ENCODE measurements around the gene CD6.
A peak's percentile ranks its signal among the peaks of the same experiment; 100 is the strongest.

Gene CD6

GRCh38 chr11:61034704-61035525 is 63.4 kb downstream of the CD6 start:
- DNase-seq: no peak

DNA sequence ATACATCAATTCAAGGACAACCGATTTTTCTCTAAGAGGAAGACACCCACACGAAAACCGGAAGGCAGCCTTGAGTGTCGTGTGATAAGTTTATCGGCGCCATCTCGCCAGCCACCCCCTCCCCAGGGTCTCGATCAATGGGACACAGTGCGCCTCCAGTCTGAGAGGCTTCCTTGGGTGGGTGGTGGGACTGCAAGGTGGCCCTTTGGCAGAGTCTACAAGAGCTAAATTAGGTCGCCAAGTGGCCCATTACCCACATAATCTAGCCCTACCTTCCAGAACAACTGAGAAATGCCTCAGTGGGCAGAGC is 64.0 kb downstream of the CD6 start:
- DNase-seq: no peak

DNA sequence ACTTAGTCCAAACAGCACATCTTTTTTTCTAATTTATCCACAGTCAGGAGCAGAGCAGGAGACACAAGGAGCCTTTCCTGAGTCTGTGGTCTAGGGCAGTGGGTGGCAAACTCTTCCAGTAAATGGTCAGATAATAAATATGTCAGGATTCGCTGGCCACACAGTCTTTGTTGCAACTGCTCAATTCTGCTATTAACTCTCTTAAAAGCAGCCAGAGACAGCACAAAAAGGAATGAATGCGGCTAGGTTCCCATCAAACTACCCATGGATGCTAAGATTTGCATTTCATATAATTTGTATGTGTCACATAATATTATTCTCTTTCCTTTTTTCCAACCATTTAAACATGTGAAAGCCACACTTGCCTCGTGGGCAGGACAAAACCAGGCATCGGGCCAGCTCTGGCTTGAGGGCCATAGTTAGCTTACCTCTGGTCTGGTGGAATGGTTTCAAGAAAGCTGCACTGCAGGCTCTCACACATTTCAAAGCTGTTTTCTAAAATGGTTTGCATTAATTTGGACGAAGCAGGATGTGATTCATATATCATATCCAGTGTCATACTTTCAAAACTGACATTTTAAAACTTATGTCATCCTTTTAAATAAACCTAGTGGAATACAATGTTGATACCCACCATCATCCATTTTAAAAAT is 66.1 kb downstream of the CD6 start:
- no peak for DNase-seq

DNA sequence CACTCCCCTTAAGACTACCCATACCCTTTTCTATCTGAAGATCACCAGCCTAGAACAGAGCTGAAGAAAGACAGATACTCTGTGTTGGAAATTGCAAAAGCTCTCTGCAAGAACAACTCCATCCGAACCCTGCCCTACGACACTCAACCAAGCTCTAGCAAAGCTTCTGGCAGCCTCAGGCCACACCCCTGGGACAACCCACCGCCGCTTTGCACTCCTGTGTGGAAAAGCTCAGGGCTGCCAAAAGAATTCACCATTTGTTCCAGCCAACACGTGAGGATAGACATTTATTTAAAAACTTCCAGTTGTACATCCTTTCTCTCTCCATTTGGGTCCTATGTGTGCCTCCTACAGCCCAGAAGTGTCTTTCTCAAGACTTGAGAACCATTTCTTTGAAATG is 68.4 kb downstream of the CD6 start:
- no peak for DNase-seq

DNA sequence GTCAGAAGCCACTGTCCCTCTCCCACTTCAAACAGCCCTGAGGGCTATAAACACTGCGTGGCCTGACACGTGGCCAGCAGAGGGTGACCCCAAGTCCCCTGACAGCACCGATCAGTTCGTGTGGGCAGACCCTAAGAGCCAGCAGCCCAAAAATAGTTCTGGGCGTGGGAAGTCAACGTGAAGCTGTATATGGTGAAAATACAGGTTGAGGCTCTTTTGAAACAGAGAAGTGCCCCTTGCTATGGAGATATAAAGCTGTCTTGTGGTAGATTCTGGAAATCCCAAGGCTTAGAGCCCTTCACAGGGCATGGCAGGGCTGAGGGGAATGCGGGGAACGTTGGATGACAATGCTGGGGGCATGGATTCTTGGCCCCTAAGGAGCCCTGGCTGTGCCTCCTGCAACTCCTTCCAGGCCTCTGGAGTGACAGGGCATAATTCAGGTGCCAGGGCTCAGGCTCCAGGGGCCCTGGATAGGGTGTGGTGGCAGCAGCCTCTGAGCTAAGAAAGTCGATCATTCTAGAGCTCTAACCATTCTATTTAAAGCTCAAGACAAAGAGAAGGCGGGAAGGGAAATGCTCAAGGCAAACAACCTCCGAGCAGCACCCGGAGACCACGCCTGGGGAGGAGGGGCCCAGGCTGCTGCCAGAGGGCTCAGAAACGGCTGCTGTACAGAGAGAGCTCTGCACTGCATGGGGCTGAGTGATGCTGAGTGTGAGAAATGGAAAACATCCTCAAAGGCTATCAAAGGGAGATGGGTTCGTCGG is 70.5 kb downstream of the CD6 start:
- DNase-seq: peak; percentile 7

DNA sequence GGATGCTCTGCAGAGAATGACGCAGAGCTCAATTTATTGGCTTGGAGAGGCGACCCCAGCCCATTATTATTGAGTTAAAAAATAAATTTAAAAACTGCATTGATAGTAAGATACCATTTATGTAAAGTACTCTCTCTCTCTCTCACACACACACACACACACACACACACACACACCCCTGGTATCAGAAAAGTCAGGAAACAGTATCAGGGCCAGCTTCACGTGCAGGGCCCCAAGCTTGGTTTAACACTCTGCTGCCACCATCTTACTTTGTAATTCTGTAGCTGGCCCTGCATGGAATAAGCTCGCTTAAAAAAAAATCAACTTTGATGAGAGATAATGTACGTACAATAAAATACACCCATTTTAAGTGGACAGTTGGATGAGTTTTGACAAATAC is 71.1 kb downstream of the CD6 start:
- DNase-seq: no peak

DNA sequence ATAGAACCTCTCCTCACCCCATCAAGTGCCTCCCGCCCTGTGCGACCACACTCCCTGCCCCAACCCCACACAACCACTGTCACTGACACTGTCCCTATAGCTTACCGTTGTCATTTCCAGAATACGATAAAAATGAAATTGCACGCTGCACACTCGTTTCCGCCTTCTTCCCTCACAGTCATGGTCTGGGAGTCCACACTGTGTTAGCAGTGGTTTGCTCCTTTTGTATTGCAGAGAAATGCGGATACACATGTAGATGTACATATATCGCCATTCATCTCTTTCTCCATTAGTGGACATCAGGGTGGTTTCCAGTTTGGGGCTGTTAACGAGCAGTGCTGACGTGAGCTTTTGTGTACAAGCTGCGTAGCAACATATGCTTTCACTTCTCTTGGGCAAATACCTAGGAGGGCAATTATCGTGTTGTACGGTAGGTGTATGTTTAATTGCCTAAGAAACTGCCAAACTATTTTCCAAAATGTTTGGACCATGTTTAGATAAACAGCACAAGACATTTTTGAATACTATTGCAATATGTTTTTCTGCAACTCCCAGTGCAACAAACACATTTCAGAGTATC is 71.6 kb downstream of the CD6 start:
- DNase-seq: no peak

DNA sequence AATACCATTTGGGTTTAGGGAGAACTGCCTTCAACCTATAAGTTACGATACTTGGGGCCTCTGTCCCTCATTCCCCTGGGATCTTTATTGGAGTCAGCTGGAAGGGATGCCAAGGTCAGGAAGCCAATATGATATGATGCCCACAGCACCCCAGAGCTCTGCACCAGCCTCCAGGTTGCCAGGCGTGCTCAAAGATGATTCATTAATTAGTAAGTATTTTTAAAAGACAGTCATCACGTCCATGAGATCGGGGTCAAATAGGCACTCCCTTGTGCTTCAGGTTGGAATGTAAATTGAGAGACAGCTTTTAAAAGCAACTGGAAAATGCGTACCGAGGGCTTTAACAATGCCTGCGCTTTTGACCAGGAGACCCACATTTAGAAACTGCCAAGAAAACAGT is 73.8 kb downstream of the CD6 start:
- no peak for DNase-seq

GRCh38 chr11:61046833-61047232 is 75.4 kb downstream of the CD6 start:
- DNase-seq: no peak

GRCh38 chr11:61048368-61049062 is 77.0 kb downstream of the CD6 start:
- DNase-seq: no peak

GRCh38 chr11:61049063-61049377 is 77.5 kb downstream of the CD6 start:
- DNase-seq: no peak

DNA sequence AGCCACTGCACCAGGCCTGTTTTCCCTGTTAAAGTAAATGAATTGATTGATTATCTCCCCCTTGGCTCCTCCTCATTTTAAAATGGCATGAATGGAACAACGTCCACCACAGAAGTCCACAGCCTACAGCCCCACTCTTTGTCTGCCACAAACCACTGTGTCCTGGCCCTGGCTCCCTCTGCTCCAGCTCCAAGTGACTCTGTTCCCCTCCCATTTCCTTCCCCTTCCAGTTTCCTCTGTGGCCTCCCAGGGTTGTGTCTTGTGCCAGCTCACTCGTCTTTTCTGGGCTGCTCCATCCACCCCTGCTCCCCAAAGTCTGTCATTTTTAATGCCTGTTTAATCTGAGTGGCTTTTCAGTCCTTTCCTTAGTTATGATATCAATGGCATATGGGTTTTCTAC is 78.4 kb downstream of the CD6 start:
- DNase-seq: no peak

DNA sequence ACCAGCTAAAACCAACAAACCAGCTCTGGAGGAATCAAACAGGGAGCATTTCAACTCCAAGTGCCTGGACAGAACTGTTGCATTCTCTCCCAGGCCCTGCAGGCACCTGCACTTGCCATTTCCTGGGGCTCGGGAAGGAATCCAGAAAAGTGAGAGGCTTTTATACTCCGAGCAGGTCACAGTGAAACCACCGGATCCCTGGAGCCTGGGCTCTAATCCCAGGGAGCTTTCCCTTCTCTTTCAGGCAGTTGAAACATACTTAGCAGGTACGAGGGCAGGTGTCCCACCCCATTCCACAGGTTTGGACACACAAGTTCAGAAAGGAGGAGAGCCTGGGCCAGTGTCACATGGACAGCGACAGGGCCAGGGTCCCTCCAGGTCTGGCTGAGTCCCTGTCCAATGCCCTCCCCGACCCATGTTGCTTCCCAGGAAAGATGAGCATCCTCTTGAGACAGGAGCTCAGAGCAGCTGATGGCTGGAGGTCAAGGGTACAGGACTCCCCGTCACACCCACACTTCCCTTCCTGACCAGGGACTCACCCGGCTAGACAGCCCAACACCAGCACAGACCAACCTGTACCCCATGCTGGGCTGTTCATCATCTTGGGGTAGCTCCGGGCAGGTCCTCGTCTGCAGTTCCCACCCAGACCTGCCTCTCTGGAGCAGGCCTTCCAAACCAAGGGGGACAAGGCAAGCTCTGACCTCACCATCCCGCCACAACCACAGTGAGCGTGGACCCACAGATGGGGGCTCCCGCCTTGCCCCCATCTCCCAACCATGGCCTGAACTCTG is 80.9 kb downstream of the CD6 start:
- peak; percentile 21 for DNase-seq

GRCh38 chr11:61053191-61053590 is 81.7 kb downstream of the CD6 start:
- DNase-seq: no peak

GRCh38 chr11:61054513-61054912 is 83.0 kb downstream of the CD6 start:
- DNase-seq: no peak

- no peak for DNase-seq
Measured at GRCh38 chr11:61054927-61055562, 83.6 kb downstream of the CD6 start.

DNA sequence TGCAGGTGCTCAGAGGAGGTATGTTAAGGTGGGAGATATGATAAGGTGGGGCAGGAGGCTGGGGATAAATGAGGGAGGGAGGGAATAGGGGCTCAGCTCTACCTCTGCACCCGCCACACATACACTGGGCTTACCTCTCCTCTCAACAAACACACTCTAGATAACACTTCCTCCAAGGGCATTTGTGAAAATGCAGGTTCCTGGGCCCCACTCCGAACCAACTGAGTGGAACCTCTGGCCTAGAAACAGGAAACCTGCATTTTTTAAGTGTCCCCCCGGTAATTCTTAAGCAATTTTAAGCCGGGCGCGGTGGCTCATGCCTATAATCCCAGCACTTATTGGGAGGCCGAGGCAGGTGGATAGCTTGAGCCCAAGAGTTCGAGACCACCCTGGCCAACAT is 84.3 kb downstream of the CD6 start:
- no peak for DNase-seq

DNA sequence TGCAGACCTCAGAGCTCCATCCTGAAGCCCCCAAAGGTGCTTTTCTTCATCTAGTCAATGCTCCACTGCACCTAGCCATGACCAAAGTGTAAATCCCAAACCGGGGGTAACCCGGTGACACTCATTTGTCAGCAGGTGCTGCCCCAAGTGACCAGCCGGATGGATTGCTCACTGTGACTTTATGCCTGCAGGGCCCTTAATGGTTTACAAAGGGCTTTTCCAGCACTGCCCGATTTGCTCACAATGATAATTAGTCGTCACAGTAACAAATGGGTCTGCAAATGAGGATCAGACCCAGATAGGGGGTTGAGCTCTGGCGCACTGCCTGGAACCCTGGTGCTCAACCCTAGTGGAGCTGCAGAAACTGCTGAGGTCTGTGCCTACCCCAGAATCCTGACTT is 85.1 kb downstream of the CD6 start:
- DNase-seq: peak; percentile 43

GRCh38 chr11:61056981-61057380 is 85.5 kb downstream of the CD6 start:
- DNase-seq: no peak

GRCh38 chr11:61057615-61058014 is 86.1 kb downstream of the CD6 start:
- no peak for DNase-seq

GRCh38 chr11:61058583-61059259 is 87.2 kb downstream of the CD6 start:
- no peak for DNase-seq

All from NCI-H1092 (cell line).